GM12864 (cell line): ENCODE measurements around the gene OR52I2.

ENCODE experiments used
- DNase-seq: peaks from one replicate; pipeline ENCODE4 v3.0.0-alpha.2; 2011; ENCODE audit warnings: low read depth
- H3K4me3 ChIP-seq: 2 replicates; pipeline ENCODE4 v1.5.1; 2011; ENCODE audit warnings: mild to moderate bottlenecking, low read depth, low read length, control low read depth
- CTCF ChIP-seq: IDR thresholded peaks from 2 replicates; pipeline ENCODE4 v1.5.1; 2011; ENCODE audit warnings: low read depth, mild to moderate bottlenecking, moderate library complexity, low read length, control low read depth, inconsistent platforms; ENCODE audit errors: missing control alignments

OR52I2 gene

GRCh38 chr11:4577761-4578160 is 3.8 kb upstream of the OR52I2 start:
- H3K4me3 ChIP-seq: no peak overlapping the region
- TF ChIP-seq CTCF: no peak
- DNase-seq: no peak

DNA sequence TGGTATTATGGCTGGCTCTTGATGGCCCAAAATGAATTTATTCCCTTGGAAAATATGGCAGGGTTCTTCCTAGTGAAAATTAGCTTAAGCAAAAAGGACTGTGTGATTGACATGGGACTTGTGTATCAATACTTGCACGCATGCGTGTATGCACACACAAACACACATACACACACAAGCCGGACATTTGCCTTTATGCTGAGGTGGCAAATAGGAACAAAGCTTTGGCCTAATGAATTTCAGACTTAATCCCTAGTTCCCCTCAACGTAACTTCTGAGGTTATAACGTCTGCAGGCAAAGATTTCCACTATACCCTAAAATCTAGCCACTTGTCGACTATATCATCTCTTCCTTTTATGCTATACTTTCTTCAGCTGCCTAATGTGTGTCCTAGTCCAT is 2.9 kb upstream of the OR52I2 start:
- no peak for TF ChIP-seq CTCF
- H3K4me3 ChIP-seq: no peak overlapping the region
- no peak for DNase-seq

- no peak for TF ChIP-seq CTCF
- DNase-seq: no peak
- H3K4me3 ChIP-seq: no peak overlapping the region
Measured at GRCh38 chr11:4580124-4580523, 1.4 kb upstream of the OR52I2 start.

- no peak for TF ChIP-seq CTCF
- no peak for DNase-seq
- no peak overlapping the region for H3K4me3 ChIP-seq
Measured at GRCh38 chr11:4589017-4589416, 7.5 kb downstream of the OR52I2 start.

DNA sequence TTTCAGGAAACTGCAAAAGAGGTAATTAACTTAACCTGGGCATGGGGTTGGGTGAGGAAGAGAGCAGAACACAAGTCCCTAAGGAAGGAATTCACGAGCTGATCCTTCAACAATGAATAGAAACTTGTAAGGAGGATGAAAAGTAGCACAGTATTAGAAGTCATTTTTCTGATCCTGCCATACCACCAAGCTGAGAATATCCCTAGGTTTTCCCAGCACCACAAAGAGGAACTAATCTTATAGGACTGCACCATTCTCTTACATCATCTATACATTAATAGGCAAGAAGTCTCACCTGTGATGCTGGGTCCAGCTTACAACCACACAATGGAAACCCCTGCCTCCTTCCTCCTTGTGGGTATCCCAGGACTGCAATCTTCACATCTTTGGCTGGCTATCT is 12.2 kb downstream of the OR52I2 start, which contains the start of gene OR52I1:
OR52I1 (plus strand) TSS at position 301 of the 400 bp plus-strand sequence; CDS start at position 301, 0 bp downstream.
- no peak within 1 kb of the TSS for H3K4me3 ChIP-seq
- no peak for TF ChIP-seq CTCF
- DNase-seq: no peak

- H3K4me3 ChIP-seq: no peak overlapping the region
- DNase-seq: no peak
- no peak for TF ChIP-seq CTCF
Measured at GRCh38 chr11:4605057-4605456, 23.5 kb downstream of the OR52I2 start.

- DNase-seq: no peak
Measured at GRCh38 chr11:4606231-4607015, 24.9 kb downstream of the OR52I2 start.

More at GRCh38 chr11:4606231-4607015, 24.9 kb downstream of the OR52I2 start:
- no peak for TF ChIP-seq CTCF
- H3K4me3 ChIP-seq: no peak overlapping the region
